Fibroblast of the conjunctiva (primary cell): ENCODE measurements around the gene CA12.

ENCODE experiments used
- DNase-seq: peaks from one replicate; pipeline ENCODE4 v3.0.0-alpha.2; 2010; ENCODE audit warnings: low read depth

Gene CA12

GRCh38 chr15:63401714-63402497, 20.3 kb upstream of the CA12 start:
- no peak for DNase-seq

GRCh38 chr15:63401078-63401477, 19.4 kb upstream of the CA12 start:
- no peak for DNase-seq

- DNase-seq = no peak
Observed at GRCh38 chr15:63398456-63398855, 16.8 kb upstream of the CA12 start.

DNA sequence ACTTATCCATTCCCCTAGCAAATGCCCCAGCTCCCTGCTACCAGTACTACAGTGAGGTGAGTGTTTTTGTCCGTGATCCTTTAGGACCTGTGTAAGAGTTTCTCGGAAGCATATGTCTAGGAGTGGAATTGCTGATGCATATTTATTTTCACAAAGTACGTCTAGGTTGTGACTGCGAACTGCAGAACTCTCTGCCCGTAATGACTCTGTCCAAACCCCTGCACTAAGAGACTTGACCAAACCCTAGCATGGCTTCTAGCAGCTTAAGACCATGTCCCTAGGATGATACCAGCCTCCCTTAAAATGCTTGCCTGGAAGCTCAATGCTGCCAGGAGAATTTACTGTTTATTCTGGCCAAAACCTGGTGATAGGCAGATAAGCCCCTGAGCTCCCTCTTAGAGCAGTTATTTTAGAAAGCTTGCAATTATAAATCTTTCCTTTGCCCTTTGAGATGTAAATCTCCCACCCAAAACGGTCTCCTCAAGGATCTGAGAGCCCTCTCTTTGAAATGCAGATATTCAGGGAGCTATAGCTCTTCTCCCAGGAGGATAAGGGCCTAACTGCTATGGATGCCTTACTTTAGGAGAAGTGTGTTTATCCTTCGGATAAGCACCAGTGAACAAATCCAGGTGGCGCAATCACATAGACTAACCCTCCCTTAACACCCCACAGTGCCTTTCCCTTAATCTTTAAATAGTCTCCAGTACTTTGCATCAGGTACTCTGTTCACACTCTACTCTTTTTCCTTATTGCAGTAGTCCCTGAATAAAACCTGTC, 14.7 kb upstream of the CA12 start:
- no peak for DNase-seq

DNA sequence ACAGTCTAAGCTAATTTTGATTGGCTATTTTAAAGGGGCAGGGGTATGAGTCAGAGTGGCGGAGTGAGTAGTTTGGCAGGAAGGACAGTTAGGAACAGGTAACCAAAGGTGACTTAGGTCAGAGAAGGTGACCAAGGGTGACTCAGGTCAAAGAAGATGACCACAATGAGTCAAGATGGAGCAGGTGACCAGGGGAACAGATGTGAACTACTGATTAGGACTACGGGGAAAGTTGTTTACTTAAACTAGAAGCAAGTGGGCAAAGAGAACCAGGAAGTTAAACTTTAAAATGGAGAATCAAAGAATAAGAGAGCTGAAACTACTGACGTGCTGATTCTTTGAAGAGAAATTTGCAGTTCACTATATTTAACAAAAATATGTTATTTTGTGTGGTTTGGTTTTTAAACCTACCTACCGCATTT, 14.1 kb upstream of the CA12 start:
- no peak for DNase-seq

DNA sequence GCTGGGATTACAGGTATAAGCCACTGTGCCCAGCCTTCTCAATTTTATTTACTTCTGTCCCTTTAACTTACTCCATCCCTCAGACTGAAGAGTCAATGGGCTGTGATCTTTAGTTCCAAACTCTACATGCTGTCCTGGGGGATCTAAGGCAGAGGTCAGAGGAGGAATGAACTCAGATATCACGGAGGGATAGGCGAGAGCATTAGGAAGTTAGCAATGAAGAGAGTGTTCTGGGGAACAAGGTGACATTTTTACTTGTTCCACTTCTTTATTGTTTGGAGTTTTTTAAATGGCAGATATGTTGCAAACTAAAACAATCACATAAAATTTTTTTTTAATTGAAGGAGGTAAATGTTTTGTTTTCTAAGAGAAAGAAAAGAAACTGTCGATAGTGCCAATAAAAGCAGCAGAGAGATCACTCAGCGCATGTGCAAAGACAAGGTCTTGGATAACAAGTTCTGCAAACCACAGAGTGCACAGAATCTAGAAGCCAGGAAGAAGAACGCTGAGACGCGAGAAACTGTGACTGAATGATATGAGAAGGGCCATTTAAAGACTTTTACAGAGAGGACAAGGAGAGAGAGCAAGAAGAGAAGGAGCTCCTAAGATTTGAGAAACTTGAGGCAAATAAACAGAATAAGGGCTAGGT, 10.8 kb upstream of the CA12 start:
- no peak for DNase-seq

DNA sequence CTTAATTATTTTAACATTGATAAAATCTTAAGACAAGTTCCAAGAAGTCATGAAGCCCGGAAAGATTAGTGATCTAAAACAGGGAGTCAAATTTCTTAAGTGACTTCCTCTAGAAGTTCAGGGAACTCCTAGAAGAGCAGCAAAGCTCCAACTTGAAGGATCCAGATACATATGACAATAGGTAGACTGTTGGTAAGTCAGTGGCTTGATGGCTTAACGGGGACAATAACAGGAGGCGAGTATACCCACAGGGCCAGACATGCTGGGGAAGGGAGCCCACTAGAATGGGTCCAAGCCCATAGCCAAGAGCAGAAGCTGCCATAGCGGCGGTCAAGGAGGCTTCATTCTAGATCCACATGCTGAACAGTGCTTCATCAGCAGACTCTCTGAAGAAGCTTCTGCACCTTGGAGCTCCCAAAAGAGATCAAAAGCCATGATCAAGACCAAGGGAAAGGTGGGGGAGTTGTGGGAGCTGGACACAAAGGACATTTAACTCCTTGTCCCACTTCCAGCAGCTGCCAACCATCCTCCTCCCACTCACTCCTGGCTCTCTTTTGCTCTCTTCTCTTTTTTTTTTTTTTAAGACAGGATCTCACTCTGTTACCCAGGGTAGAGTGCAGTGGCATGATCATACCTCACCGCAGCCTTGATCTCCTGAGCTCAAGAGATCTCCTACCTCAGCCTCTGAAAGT, 10.2 kb upstream of the CA12 start:
- no peak for DNase-seq

DNA sequence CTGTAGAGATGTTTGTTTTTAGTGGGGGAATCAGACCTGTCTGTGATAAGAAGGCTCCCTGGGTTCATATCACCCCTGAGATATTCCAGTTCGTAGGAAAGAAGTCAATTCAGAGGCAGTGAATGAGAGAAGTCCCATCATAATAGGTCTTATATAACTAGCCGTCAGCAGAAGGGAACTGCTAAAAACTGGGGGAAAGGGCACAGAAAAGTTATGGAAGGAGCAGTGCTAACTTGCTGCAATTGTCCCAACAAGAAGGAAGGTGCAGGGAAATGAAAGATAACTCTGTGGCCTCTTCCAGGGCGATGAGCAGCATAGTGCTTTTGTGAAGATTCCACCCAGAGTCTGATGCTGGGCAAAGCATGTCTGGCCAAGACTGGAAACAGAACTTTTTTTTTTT, 9.0 kb upstream of the CA12 start:
- DNase-seq = no peak

DNA sequence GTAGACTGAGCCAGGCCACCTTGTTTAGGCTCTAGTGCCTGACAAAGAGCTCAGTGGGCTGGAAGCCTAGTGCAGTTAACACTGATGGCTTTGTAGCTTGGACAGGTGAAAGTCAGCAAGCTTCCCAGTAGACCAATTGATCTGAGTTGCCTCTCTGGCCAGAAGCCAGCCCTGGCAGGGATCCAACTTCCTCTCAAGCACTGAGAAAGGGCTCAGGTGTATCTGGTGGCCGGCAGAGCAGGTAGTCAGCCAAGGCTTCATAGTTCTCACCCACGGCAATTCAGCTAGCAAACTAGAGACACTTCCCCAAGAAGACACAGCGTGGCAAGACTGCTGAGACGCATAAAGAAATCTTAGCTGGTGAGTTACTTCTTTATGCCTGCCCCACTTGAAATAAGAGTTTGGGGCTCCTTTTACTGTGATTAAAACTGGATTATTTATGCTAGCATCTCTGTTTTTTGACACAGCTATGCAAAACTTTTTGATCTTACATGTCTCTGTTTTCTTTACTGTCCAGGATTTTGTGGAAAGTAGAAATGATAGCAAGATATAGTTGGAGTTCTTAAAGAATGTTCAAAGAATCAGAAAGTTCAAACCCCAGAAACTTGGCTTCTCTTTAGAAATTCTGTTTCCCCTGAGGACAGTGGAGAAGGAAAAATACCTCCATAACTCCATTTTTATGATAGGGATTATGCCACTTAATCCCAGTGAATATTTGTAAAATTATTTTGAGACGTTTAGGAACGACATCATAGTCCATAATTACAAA, 8.4 kb upstream of the CA12 start:
- DNase-seq = no peak

- DNase-seq = no peak
Observed at GRCh38 chr15:63388511-63388910, 6.9 kb upstream of the CA12 start.

- no peak for DNase-seq
Observed at GRCh38 chr15:63387748-63388493, 6.3 kb upstream of the CA12 start.

GRCh38 chr15:63385911-63386531, 4.4 kb upstream of the CA12 start:
- DNase-seq = no peak

- DNase-seq = no peak
Observed at GRCh38 chr15:63384906-63385305, 3.3 kb upstream of the CA12 start.

DNA sequence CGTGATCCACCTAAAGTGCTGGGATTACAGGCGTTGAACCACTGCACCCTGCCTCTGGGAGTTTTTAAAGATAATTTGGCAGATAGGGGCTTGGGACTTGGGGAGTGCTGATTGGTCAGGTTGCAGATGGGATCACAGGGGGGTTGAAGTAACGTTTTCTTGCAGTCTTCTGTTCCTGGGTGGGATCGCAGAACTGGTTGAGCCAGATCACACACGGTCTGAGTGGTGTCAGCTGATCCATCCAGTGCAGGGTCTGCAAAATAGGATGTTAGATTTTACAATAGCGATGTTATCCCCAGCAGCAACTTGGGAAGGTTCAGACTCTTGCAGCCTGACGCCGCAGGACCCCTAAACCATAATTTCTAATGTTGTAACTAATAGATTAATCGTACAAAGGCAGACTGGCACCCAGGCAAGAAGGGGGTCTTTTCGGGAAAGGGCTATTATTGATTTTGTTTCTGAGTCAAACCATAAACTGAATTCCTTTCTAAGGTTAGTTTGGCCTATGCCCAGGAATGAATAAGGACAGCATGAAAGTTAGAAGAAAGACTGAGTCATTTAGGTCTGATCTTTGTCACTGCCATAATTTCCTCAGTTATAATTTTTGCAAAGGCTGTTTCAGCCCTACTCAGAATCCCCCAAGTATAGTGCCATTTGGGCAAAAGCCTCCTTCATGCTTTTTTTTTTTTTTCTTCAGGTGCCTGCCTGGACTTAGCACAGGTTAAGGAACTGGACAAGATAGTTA, 1.5 kb upstream of the CA12 start:
- DNase-seq = no peak

DNA sequence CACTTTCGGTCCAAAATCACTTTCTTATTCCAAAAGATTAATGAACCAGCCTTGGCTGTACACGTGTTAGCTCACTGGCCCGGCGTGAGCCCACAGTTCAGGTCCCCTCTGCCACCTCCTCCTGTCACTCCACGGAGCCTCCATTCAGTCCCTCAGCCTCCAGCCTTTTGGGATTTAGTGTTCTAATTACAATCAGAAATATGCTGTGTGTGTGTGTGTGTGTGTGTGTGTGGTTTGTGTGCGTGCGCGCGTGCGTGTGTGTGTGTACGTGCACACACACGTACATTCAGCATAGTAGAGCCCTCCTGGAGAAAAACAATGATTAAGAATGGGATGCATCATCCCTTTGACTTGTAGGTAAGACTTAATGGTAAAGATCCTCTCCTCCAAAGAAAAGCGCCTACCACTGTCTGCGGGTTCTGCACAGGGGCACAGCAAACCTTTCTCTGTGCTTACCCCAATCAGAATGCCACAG, 801 bp downstream of the CA12 start:
- no peak for DNase-seq

- no peak for DNase-seq
Observed at GRCh38 chr15:63380151-63380807, 1.4 kb downstream of the CA12 start.

DNA sequence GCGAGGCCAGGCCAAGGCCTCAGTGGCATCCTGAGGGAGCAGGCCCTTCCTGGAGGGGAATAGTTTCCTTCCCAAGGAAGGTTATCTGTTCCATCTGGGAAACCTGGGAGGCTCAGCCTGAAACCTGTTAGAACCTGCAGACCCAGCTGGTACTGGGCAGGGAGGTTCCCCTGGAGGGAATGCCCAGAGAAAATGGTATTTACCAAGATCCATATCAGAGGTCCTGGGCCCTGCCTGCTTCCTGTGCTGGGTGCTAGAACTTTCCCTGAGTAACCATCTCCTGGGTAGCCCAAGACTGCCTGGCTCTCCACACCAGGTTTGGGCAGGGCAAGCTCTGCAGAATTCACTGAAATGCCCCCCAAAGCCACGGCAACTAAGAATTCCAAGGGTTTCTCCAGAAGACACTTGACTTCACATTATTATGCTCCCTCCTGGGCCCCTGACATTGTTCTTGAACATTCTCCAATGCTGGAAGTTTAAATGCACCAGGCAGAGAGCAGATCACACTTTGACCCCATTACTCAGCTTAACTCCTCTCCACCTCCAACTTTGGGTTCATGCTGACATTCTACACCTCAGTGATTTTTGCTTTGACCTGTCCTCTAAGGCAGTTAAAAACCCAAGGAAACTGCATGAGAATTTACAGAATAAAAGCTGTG, 2.0 kb downstream of the CA12 start:
- no peak for DNase-seq

DNA sequence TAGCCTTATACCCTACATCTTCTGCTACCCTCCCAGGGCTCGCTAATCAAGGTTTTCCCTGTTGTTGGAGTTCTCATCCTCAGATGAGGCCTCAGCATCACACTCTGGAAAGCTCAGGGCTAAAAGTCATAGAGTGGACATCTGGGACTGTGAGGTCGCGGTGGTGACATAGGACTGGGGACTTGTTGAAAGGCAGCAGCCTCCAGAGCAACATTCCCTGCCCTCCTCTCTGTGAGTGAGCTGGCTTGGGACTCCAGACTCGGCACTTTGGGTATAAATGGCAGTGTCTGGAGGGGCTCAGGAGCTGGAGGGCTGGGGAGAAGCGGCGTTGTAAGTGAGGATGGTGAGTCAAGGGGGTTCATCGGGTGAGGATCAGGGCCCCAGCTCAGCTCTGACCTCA, 2.7 kb downstream of the CA12 start:
- no peak for DNase-seq
